GM23248 (cell line): ENCODE results near the gene JPT2.

Experiments used
- EZH2 ChIP-seq: fragments of 200-600 bp; sonication (generic); IDR thresholded peaks from 2 replicates; pipeline ENCODE4 v1.6.1; 2018; ENCODE audit warnings: antibody characterized with exemption, mild to moderate bottlenecking; ENCODE audit not compliant: insufficient read depth, poor library complexity, severe bottlenecking
- EZH2phosphoT487 ChIP-seq: fragments of 200-600 bp; sonication (generic); IDR thresholded peaks from 2 replicates; pipeline ENCODE4 v1.6.1; 2018; ENCODE audit warnings: antibody characterized with exemption, moderate library complexity, mild to moderate bottlenecking, low read depth; ENCODE audit not compliant: insufficient read depth

DNA sequence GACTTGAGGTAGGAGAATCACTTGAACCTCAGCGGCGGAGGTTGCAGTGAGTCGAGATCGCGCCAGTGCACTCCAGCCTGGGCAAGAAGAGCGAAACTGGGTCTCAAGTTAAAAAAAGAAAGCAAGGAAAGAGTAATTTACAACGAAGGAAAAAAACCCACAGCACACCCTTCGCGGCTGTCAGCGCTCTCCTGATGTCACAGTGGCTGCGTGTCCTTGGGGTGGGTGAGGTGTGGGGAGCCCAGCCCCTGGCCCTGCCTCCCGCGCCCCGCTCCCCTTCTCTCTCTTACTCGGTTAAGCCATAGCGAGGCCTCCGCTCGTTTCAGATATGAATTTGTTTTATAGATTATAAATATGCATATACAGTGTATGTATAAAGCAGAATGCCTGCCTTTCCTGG, 740 bp upstream of the JPT2 start:
- TF ChIP-seq EZH2phosphoT487 (no peak), EZH2 (no peak)
